Bronchial epithelial cell (primary cell): ENCODE measurements around the gene PRR19. TPM values are rescaled to one million over a fixed set of nuclear protein-coding genes. Genes with fewer than 3 reads are reported as not detected.
A peak's percentile ranks its signal among the peaks of the same experiment; 100 is the strongest.

ENCODE experiments used
- DNase-seq: peaks from one replicate; pipeline ENCODE4 v3.0.0-alpha.2; 2010; ENCODE audit warnings: low read depth
- FAIRE-seq: peaks from 2 replicates; lab custom pipeline; 2011; peaks lifted over from hg19 to GRCh38; lab: Jason Lieb, UNC
- H3K27me3 ChIP-seq: 2 replicates; pipeline ENCODE4 v1.5.1; 2011; ENCODE audit warnings: low read length; ENCODE audit not compliant: control insufficient read depth, insufficient read depth
- H3K36me3 ChIP-seq: 2 replicates; pipeline ENCODE4 v1.5.1; 2011; ENCODE audit warnings: low read length; ENCODE audit not compliant: control insufficient read depth, insufficient read depth
- H3K4me3 ChIP-seq: 2 replicates; pipeline ENCODE4 v1.5.1; 2011; ENCODE audit warnings: mild to moderate bottlenecking, low read depth, low read length, control low read depth
- CTCF ChIP-seq: IDR thresholded peaks from 2 replicates; pipeline ENCODE4 v1.5.1; 2011; ENCODE audit warnings: mild to moderate bottlenecking, moderate library complexity, low read length, control low read depth, inconsistent platforms; ENCODE audit not compliant: insufficient read depth, severe bottlenecking
- total RNA-seq: library from RNA; depleted of rRNA; stranded (reverse); fragments of >200 nt; gene quantifications from 2 replicates; pipeline ENCODE4 v1.2.1, GENCODE V29; 2014

Gene PRR19
- total RNA-seq, 1 donor from 2014 or later, result not detected

- peaks cover 51% of the 10 kb centered on the region for H3K36me3 ChIP-seq
- TF ChIP-seq CTCF, result no peak
- FAIRE-seq, result peak; percentile 13
- no peak for DNase-seq
- no peaks in the 10 kb centered on the region for H3K27me3 ChIP-seq
- H3K4me3 ChIP-seq, result no peak overlapping the region
Observed at GRCh38 chr19:42293948-42294347, 8.0 kb upstream of the PRR19 start.

GRCh38 chr19:42294471-42295137 lies 7.3 kb upstream of the PRR19 start:
- Histone ChIP-seq H3K27me3 (no peaks in the 10 kb centered on the region), H3K4me3 (no peak overlapping the region), H3K36me3 (peaks cover 46% of the 10 kb centered on the region)
- no peak for FAIRE-seq
- no peak for DNase-seq
- no peak for TF ChIP-seq CTCF

GRCh38 chr19:42295342-42295741 lies 6.6 kb upstream of the PRR19 start:
- TF ChIP-seq CTCF, result no peak
- H3K4me3 ChIP-seq, result no peak overlapping the region
- H3K36me3 ChIP-seq, result peaks cover 41% of the 10 kb centered on the region
- FAIRE-seq (no peak), DNase-seq (no peak)
- no peaks in the 10 kb centered on the region for H3K27me3 ChIP-seq

- peaks cover 35% of the 10 kb centered on the region for H3K36me3 ChIP-seq
- peak; percentile 50 for FAIRE-seq
- no peaks in the 10 kb centered on the region for H3K27me3 ChIP-seq
- peak; percentile 95 for TF ChIP-seq CTCF
- peak; percentile 64 for DNase-seq
- no peak overlapping the region for H3K4me3 ChIP-seq
Observed at GRCh38 chr19:42295831-42296525, 6.0 kb upstream of the PRR19 start.

GRCh38 chr19:42297039-42297438 lies 4.9 kb upstream of the PRR19 start:
- Histone ChIP-seq H3K4me3 (no peak overlapping the region), H3K27me3 (no peaks in the 10 kb centered on the region), H3K36me3 (peaks cover 26% of the 10 kb centered on the region)
- TF ChIP-seq CTCF, result no peak
- FAIRE-seq (no peak), DNase-seq (no peak)
